Peyer's patch (tissue), 4 donors: ENCODE data around the gene ARRDC1.

ENCODE experiments used
- POLR2A ChIP-seq, 2 donors: fragments of 450-650 bp; IDR thresholded peaks; one replicate each; pipeline ENCODE4 v1.5.1; 2017; ENCODE audit warnings: antibody characterized with exemption in 2 of 2, mild to moderate bottlenecking in 2 of 2, moderate library complexity in 2 of 2
- TF ChIP-seq, protein P1 (sequence below), 6 experiments: fragments of 450-650 bp in 4 of 6; fragments of 200-600 bp in 2 of 6; sonication (generic) in 1 of 6; IDR thresholded peaks; one replicate each; pipeline ENCODE4 v1.5.1; 2017 to 2019; ENCODE audit warnings: antibody characterized with exemption in 6 of 6, mild to moderate bottlenecking in 3 of 6, moderate library complexity in 1 of 6

DNA sequence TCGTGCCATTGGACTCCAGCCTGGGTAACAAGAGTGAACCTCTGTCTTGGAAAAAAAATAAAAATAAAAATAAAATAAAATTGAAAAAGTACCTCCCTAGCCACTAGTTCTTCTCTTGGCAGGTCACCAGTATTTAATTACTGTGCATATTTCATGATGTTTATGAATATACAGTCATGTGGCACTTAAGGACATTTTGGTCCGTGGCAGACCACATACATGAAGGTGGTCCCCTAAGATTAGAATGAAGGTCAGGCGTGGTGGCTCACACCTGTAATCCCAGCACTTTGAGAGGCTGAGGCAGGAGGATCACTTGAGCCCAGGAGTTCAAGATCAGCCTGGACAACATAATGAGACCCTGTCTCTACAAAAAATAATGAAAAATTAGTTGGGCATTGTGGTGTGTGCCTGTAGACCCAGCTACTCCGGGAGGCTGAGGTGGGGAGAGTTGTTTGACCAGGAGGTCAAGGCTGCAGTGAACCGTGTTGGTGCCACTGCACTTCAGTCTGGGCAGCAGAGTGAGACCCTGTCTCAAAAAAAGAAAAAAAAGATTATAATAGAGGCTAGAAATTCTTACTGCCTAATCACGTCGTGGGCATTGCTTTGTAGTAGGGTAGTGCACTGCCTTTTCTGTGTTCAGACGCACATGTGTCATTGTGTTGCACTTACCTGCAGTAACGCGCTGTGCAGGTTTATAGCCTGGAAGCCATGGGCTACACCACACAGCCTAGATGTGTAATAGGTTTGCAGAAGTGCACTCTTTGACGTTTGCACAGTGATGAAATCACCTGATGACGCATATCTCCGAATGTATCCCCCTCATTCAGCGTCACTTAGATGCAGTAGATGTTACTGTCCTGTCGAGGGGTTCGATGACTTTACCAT is 26.1 kb downstream of the ARRDC1 start:
- TF ChIP-seq, protein P1, sequence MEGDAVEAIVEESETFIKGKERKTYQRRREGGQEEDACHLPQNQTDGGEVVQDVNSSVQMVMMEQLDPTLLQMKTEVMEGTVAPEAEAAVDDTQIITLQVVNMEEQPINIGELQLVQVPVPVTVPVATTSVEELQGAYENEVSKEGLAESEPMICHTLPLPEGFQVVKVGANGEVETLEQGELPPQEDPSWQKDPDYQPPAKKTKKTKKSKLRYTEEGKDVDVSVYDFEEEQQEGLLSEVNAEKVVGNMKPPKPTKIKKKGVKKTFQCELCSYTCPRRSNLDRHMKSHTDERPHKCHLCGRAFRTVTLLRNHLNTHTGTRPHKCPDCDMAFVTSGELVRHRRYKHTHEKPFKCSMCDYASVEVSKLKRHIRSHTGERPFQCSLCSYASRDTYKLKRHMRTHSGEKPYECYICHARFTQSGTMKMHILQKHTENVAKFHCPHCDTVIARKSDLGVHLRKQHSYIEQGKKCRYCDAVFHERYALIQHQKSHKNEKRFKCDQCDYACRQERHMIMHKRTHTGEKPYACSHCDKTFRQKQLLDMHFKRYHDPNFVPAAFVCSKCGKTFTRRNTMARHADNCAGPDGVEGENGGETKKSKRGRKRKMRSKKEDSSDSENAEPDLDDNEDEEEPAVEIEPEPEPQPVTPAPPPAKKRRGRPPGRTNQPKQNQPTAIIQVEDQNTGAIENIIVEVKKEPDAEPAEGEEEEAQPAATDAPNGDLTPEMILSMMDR (IDR thresholded peaks at IDR 0.05), result no peak
- TF ChIP-seq POLR2A (IDR thresholded peaks at IDR 0.05), result no peak
